Umbilical cord (tissue), 2 donors: ENCODE measurements around the gene GPR39. TPM values are rescaled to one million over a fixed set of nuclear protein-coding genes. Genes with fewer than 3 reads are reported as not detected.

Source experiments
- DNase-seq: peaks from one replicate; pipeline ENCODE4 v3.0.0-alpha.2; 2015; ENCODE audit warnings: low spot score
- total RNA-seq: library from RNA; depleted of rRNA; stranded (reverse); fragments of >200 nt; gene quantifications from one replicate; pipeline ENCODE4 v1.2.3, GENCODE V29; 2014; ENCODE audit warnings: low replicate concordance; ENCODE audit not compliant: insufficient read depth

Gene GPR39
- total RNA-seq, 1 donor from 2014 or later: 7.7 TPM

GRCh38 chr2:132442278-132442677 lies 25.7 kb downstream of the GPR39 start:
- no peak for DNase-seq

DNA sequence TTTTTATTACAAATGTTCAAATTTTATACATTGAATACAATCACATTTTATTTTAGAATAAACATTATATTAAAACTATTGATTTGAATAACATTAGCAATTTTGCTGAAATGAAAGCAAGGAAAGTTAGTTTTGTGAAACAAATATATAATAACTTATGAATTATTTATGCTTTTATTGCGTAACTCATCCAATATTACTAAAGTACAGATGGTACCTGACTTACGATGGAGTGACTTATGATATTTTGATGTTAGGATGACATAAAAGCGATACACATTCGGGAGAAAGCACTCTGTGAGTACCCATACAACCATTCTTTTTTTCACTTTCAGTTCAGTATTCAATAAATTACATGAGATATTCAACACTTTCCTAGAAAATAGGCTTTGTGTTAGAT lies 26.5 kb downstream of the GPR39 start:
- DNase-seq: no peak

DNA sequence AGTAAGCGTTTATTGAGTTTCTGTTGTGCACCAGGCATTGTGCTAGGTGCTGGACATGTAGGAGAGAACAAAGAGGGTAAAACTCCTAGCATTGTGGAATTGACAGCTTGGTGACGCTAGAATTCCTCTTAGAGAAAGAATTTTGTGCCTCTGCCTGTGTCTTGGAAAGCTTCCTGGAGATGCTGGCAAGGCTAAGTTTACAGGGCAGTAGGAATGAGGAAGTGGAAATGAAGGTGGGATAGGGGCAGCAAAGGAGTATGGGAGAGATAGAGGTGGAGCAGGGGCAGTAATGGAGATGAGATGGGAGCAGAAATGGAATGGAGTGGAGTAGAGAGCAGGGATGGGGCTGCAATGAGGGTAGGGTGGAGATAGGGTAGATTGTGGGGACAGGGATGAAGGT lies 29.8 kb downstream of the GPR39 start:
- no peak for DNase-seq

GRCh38 chr2:132448331-132448730 lies 31.7 kb downstream of the GPR39 start:
- DNase-seq: peak; percentile 9

DNA sequence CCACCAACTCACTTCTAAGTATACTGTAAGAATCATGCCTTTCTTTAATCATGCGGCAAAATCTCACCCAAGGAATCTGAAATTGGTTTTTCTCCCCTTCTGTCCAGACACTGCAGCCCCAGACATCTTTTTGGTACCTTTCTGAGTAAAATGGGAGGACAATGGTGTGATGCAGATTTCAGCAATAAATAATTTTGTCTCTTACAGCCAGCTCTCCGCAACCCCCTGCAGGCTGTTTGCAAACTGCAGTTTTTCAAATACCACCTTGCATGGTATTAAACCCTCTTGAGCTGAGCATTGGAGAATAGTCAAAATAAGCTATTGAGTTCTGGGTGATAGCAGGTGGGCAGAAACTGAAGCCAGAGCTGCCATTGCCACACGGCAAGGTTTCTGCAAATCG lies 32.2 kb downstream of the GPR39 start:
- no peak for DNase-seq

DNA sequence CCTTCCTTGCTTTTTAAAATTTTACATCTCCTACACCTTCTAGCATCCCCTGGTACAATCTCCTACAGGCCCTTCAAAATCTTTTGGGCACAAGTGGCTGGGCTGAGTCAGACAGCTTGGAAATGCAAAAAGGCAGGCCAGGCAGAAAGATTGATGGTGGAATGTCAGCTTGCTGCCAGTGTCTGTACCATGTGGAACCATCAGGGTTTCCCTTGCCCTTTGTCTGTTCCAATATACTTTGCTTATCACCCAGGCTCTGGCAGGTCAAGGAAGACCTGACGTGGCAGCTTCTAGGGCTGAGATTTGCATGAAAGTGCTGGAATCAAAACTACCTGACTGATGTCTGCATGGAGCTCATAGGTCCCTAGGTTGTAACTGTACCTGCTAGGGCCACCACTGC lies 33.3 kb downstream of the GPR39 start:
- DNase-seq: no peak

GRCh38 chr2:132460781-132461180 lies 44.2 kb downstream of the GPR39 start:
- no peak for DNase-seq

GRCh38 chr2:132462236-132462635 lies 45.6 kb downstream of the GPR39 start:
- no peak for DNase-seq

DNA sequence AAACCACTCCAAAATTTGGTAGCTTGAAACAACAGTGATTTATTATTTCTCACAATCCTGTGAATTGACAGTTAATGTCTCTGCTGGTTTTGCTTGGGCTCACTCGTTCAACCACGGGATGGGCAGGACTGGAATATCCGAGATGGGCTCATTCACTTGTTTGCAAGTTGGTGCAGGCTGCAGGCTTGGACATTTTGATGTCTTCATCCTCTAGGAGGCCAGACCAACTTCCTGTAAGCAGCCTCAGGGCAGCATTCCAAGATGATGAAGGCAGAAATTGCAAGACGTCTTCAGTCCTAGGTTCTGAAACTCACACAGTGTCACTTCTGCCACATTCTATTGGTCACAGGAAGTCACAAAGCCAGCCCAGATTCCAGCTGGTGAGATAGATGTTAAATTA lies 47.1 kb downstream of the GPR39 start:
- DNase-seq: no peak

- DNase-seq: no peak
These were observed 49.3 kb downstream of the GPR39 start for GRCh38 chr2:132465917-132466316.

DNA sequence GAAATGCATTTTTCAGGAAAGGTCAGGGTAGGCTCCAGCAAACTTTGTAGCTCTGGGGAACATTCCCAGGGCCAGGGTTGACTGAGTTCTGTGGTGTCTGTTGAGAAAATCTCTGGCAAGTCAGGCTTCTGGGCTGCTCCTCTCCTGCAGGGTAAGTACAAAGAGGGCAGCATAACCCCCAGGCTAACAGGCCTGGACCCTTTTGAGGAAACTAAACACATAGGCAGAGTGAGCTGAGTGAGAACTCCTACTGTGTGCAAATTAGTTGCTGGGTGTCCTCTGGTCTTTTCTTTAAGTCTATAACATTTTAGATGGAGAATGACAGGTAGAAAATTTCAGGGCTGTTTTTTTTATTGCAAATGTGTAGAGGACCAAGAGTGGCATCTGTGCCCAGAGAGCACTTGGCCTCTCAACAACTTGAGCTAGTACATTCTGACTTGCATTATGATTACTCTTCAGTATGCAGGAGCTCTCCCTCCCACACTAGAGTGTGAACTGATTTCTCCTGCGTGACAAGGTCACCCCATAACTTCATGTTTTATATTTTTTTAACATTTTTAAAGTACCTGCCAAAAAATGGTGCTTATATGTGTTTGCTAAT lies 49.9 kb downstream of the GPR39 start:
- DNase-seq: no peak

GRCh38 chr2:132468821-132469675 lies 52.4 kb downstream of the GPR39 start:
- no peak for DNase-seq

- DNase-seq: no peak
These were observed 54.1 kb downstream of the GPR39 start for GRCh38 chr2:132470746-132471145.

DNA sequence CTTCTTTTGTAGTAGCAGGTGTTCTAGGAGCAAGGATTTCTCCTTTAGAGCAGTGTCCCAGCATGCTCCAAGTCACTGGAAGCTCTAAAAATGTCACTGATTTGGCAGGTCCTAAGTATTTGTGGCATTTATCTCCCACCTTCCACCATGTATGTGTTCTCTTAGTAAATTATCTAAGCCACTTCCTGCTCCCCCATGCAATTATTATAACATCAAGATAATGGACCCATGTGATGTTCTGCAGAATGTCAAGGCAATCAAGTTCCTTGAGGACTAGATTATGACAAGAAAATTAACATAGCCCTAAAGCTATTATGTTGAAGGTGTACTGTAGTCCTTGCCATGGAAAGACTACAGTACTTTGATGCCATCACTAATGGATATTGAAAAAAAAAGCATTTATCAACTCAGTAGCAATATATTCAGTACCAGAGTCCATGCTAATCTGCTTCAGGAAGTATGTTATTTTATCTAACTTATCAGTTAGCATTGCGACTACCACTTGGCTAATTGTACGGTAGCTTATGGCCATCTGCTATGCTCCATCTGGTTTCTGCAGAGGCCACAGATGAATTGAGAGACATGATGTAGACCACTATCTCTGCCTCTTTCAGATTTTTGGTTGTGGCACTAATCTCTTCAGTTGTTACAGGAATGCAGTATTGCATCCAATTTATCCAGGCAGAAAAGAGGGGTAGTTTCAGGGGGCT lies 56.7 kb downstream of the GPR39 start:
- no peak for DNase-seq

GRCh38 chr2:132475615-132476014 lies 59.0 kb downstream of the GPR39 start:
- DNase-seq: no peak

- no peak for DNase-seq
These were observed 60.8 kb downstream of the GPR39 start for GRCh38 chr2:132477436-132477835.

DNA sequence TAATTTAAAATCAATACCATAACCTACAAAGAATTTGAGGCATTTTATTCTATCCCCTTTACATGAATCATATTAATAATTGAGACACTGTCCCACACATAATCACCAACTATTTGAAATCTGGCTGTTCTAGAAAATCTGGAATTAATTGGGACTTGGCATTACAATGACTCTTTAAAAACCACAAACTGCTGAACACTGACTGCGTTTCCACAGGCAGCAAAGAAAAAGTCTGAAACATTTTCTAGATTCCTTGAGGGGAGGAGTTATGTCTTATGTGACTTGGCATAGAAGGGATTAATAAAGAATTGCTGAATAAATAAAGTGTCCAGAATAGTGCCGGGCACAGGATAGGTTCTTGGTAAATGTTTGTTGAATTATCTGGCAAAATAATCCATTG lies 61.4 kb downstream of the GPR39 start:
- no peak for DNase-seq

GRCh38 chr2:132478461-132479105 lies 62.0 kb downstream of the GPR39 start:
- no peak for DNase-seq

- no peak for DNase-seq
These were observed 62.5 kb downstream of the GPR39 start for GRCh38 chr2:132479155-132479554.

- no peak for DNase-seq
These were observed 66.2 kb downstream of the GPR39 start for GRCh38 chr2:132482821-132483220.

DNA sequence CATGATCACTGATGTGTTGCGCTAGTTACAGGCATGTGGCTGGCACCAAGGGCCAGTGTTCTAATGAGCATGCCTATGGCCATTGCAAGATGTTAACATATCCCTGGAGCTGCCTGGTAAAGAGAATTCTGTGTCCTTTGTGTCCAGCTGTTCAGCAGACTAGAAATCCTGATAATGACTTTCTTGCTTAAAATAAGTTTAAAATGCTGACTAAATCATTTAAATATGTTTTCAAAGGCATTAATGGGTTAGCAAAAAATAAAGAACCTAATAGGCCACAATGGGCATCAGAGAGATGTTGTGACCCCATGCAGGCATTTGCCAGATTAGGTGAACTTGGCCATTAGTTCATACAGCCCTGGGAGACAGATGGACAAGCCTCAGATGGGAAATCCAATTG lies 67.5 kb downstream of the GPR39 start:
- DNase-seq: no peak

DNA sequence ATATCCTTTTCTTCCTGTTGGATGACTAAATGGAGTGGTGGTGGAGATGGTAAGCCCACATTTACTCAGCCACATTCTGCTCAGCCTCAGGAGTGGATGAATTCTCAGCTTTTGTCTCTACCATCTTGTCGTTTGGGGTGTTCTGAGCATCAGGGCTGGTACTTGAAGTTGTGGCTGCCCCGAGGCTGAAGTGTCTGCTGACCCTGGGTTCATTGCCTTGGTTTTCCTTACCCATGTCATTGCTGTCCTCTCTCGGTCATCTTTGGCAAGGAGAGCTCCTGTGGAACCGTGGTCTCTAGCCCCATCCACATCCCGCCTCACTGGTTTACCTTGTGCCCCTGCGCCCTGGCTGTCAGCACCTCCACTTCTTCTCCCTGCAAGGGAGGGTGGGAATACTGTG lies 71.9 kb downstream of the GPR39 start:
- DNase-seq: no peak
